GM23338 (cell line): ENCODE data around the gene MEST. TPM values are rescaled to one million over a fixed set of nuclear protein-coding genes. Genes with fewer than 3 reads are reported as not detected.

Experiments used
- ATAC-seq: fragments of 200-7000 bp; cut with Tn5 transposase; 3 replicates; pipeline ENCODE4 v1.9.1; 2020
- DNase-seq: peaks from one replicate; pipeline ENCODE4 v3.0.0-alpha.2; 2015; ENCODE audit warnings: low spot score
- H2AFZ ChIP-seq: fragments of 200-600 bp; sonication (generic); 2 replicates; pipeline ENCODE4 v1.8.0; 2016; ENCODE audit warnings: antibody characterized with exemption, mild to moderate bottlenecking, moderate library complexity
- H3F3A ChIP-seq: fragments of 200-600 bp; sonication (generic); replicated peaks from 2 replicates; pipeline ENCODE4 v1.8.0; 2017; ENCODE audit warnings: antibody characterized with exemption, mixed run types, low read depth
- H3K27ac ChIP-seq: fragments of 200-600 bp; sonication (generic); 2 replicates; pipeline ENCODE4 v1.6.1; 2016; ENCODE audit warnings: low read depth
- H3K27me3 ChIP-seq: fragments of 200-600 bp; sonication (generic); 2 replicates; pipeline ENCODE4 v1.8.0; 2016; ENCODE audit warnings: mild to moderate bottlenecking, mixed run types, moderate library complexity; ENCODE audit not compliant: insufficient read depth
- H3K36me3 ChIP-seq: fragments of 200-600 bp; sonication (generic); 2 replicates; pipeline ENCODE4 v1.8.0; 2016; ENCODE audit warnings: mild to moderate bottlenecking; ENCODE audit not compliant: insufficient read depth
- H3K4me1 ChIP-seq: fragments of 200-600 bp; sonication (generic); 2 replicates; pipeline ENCODE4 v1.8.0; 2016; ENCODE audit warnings: mild to moderate bottlenecking, moderate library complexity; ENCODE audit not compliant: insufficient read depth
- H3K4me2 ChIP-seq: fragments of 200-600 bp; sonication (generic); 2 replicates; pipeline ENCODE4 v1.7.1; 2017; ENCODE audit warnings: mixed run types
- H3K4me3 ChIP-seq: fragments of 200-600 bp; sonication (generic); 2 replicates; pipeline ENCODE4 v1.6.1; 2016; ENCODE audit warnings: mixed run types
- H3K79me2 ChIP-seq: fragments of 200-600 bp; sonication (generic); replicated peaks from 2 replicates; pipeline ENCODE4 v1.8.0; 2017; ENCODE audit warnings: mild to moderate bottlenecking; ENCODE audit not compliant: insufficient read depth
- H3K9me2 ChIP-seq: fragments of 200-600 bp; sonication (generic); 2 replicates; pipeline ENCODE4 v1.8.0; 2017; ENCODE audit not compliant: insufficient read depth
- H4K20me1 ChIP-seq: fragments of 200-600 bp; sonication (generic); replicated peaks from 2 replicates; pipeline ENCODE4 v1.8.0; 2017; ENCODE audit warnings: mild to moderate bottlenecking; ENCODE audit not compliant: insufficient read depth
- H3K27ac Mint-ChIP-seq: 2 replicates; pipeline ENCODE4 v1.8.0; 2020; ENCODE audit warnings: inconsistent platforms, mild to moderate bottlenecking, moderate library complexity, mixed read lengths
- H3K27me3 Mint-ChIP-seq: 3 replicates; pipeline ENCODE4 v1.8.0; 2022; ENCODE audit warnings: low read depth, mild to moderate bottlenecking, moderate library complexity, mixed read lengths, inconsistent platforms; ENCODE audit not compliant: insufficient read depth, poor library complexity
- H3K36me3 Mint-ChIP-seq: 3 replicates; pipeline ENCODE4 v1.8.0; 2021; ENCODE audit warnings: low read depth, mild to moderate bottlenecking, inconsistent platforms, moderate library complexity, mixed read lengths
- H3K4me1 Mint-ChIP-seq: 3 replicates; pipeline ENCODE4 v1.8.0; 2020; ENCODE audit warnings: mild to moderate bottlenecking, inconsistent platforms, mixed read lengths
- H3K4me3 Mint-ChIP-seq: 3 replicates; pipeline ENCODE4 v1.8.0; 2021; ENCODE audit warnings: moderate library complexity, mild to moderate bottlenecking, inconsistent platforms, mixed read lengths
- H3K9me3 Mint-ChIP-seq: 3 replicates; pipeline ENCODE4 v1.8.0; 2020; ENCODE audit warnings: moderate library complexity, mild to moderate bottlenecking, inconsistent platforms, mixed read lengths
- microRNA counts: library from miRNA; unstranded; fragments of <30 nt; microRNA quantifications from one replicate; lab custom pipeline; 2017
- microRNA-seq: library from miRNA; unstranded; fragments of <30 nt; microRNA quantifications from one replicate; pipeline ENCODE4, GENCODE V29; 2017
- polyA plus RNA-seq: library from polyadenylated mRNA; unstranded; fragments of >200 nt; fragmentation: Nextera tagmentation; extraction: Ambion mirVana; gene quantifications from 2 replicates; pipeline ENCODE4 v1.2.1, GENCODE V29; 2016
- small RNA-seq: library from RNA; depleted of rRNA; stranded (forward); fragments of <200 nt; gene quantifications from one replicate; pipeline ENCODE3, GENCODE V24; 2014; ENCODE audit warnings: low replicate concordance
- total RNA-seq: library from RNA; depleted of rRNA; stranded (reverse); fragments of >200 nt; shearing (Covaris generic); gene quantifications from 2 replicates; pipeline ENCODE4 v1.2.3, GENCODE V29; 2014; rRNA removed
- TF ChIP-seq, protein P1 (sequence below): fragments of 250-450 bp; sonication (Bioruptor Pico); IDR thresholded peaks from 2 replicates; pipeline ENCODE4 v1.5.0; 2020; ENCODE audit warnings: mild to moderate bottlenecking, moderate library complexity

Gene MEST
- total and polyA plus RNA-seq, 2 experiments from 2014 or later, result 167 to 229 TPM

DNA sequence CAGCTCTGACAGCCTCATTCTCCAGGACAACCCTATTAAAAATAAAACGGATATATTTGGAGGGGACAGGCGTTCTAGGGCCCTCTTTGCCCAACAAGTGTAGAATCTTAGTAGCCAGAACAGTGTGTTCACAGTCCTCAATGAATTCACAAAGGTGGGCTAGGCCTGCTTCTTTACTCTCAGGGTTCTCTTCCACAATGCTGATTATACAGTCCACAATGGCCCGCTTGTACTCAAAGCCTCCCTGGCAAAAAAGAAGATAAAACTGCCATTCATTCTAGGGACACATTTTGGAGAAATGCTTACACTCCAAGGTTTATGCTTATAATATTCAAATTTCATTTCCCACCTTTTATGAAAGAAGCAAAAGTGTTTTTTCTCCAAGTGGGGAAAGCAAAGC is 62.6 kb downstream of the MEST start:
- H3K9me3 Mint-ChIP-seq, result no peaks in the 10 kb centered on the region
- Histone ChIP-seq H3K9me2 (no peaks in the 10 kb centered on the region), H3K27me3 (no peaks in the 10 kb centered on the region), H3K79me2 (no peaks in the 10 kb centered on the region), H4K20me1 (no peaks in the 10 kb centered on the region), H3K4me1 (no peaks in the 10 kb centered on the region), H2AFZ (no peak overlapping the region), H3K4me2 (no peak overlapping the region), H3K27ac (no peak overlapping the region), H3K4me3 (no peak overlapping the region), H3K36me3 (no peaks in the 10 kb centered on the region; the same call in 1 of the 2 replicates), H3F3A (no peaks in the 10 kb centered on the region)
- H3K27ac Mint-ChIP-seq, result no peak overlapping the region
- H3K27me3 Mint-ChIP-seq, result peaks cover 3% of the 10 kb centered on the region
- TF ChIP-seq, protein P1, sequence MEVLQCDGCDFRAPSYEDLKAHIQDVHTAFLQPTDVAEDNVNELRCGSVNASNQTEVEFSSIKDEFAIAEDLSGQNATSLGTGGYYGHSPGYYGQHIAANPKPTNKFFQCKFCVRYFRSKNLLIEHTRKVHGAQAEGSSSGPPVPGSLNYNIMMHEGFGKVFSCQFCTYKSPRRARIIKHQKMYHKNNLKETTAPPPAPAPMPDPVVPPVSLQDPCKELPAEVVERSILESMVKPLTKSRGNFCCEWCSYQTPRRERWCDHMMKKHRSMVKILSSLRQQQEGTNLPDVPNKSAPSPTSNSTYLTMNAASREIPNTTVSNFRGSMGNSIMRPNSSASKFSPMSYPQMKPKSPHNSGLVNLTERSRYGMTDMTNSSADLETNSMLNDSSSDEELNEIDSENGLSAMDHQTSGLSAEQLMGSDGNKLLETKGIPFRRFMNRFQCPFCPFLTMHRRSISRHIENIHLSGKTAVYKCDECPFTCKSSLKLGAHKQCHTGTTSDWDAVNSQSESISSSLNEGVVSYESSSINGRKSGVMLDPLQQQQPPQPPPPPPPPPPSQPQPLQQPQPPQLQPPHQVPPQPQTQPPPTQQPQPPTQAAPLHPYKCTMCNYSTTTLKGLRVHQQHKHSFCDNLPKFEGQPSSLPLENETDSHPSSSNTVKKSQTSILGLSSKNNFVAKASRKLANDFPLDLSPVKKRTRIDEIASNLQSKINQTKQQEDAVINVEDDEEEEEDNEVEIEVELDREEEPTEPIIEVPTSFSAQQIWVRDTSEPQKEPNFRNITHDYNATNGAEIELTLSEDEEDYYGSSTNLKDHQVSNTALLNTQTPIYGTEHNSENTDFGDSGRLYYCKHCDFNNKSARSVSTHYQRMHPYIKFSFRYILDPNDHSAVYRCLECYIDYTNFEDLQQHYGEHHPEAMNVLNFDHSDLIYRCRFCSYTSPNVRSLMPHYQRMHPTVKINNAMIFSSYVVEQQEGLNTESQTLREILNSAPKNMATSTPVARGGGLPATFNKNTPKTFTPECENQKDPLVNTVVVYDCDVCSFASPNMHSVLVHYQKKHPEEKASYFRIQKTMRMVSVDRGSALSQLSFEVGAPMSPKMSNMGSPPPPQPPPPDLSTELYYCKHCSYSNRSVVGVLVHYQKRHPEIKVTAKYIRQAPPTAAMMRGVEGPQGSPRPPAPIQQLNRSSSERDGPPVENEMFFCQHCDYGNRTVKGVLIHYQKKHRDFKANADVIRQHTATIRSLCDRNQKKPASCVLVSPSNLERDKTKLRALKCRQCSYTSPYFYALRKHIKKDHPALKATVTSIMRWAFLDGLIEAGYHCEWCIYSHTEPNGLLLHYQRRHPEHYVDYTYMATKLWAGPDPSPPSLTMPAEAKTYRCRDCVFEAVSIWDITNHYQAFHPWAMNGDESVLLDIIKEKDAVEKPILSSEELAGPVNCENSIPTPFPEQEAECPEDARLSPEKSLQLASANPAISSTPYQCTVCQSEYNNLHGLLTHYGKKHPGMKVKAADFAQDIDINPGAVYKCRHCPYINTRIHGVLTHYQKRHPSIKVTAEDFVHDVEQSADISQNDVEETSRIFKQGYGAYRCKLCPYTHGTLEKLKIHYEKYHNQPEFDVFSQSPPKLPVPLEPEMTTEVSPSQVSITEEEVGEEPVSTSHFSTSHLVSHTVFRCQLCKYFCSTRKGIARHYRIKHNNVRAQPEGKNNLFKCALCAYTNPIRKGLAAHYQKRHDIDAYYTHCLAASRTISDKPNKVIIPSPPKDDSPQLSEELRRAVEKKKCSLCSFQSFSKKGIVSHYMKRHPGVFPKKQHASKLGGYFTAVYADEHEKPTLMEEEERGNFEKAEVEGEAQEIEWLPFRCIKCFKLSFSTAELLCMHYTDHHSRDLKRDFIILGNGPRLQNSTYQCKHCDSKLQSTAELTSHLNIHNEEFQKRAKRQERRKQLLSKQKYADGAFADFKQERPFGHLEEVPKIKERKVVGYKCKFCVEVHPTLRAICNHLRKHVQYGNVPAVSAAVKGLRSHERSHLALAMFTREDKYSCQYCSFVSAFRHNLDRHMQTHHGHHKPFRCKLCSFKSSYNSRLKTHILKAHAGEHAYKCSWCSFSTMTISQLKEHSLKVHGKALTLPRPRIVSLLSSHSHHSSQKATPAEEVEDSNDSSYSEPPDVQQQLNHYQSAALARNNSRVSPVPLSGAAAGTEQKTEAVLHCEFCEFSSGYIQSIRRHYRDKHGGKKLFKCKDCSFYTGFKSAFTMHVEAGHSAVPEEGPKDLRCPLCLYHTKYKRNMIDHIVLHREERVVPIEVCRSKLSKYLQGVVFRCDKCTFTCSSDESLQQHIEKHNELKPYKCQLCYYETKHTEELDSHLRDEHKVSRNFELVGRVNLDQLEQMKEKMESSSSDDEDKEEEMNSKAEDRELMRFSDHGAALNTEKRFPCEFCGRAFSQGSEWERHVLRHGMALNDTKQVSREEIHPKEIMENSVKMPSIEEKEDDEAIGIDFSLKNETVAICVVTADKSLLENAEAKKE (CRISPR knock-in tag), result no peak
- H3K4me1 Mint-ChIP-seq, result no peaks in the 10 kb centered on the region
- DNase-seq, result no peak
- peaks cover 7% of the 10 kb centered on the region; the same call in 2 of the 3 replicates for H3K36me3 Mint-ChIP-seq
- H3K4me3 Mint-ChIP-seq, result no peak overlapping the region
- ATAC-seq, result no peak

MicroRNAs within 50 kb of the gene (microRNA counts, 767-probe panel; counts per million panel counts)
- microRNA hsa-miR-335-5p (lab: Ali Mortazavi, UCI), result 5,863 counts per million, percentile 26 among the panel's probes with 10 or more counts

Small RNA genes lying within 50 kb of the gene (microRNA-seq; reads per million reads assigned to microRNA genes)
- 961 reads per million, percentile 92 among the genes with 10 or more reads in this experiment for gene MIR335

Small RNA genes lying within 50 kb of the gene (small RNA-seq; reads per million reads assigned to genes)
- gene MIR335, result not detected
- gene RF02148, result not detected
- not detected for gene RF02149
- not detected for gene RF02150

Other genes starting within 250 kb of the MEST start
- not detected in 2 replicates for gene CPA2, start 225.2 kb upstream of the MEST start, total RNA-seq
- gene CPA2, start 225.2 kb upstream of the MEST start, polyA plus RNA-seq, result not detected in 2 replicates
- gene CPA4, start 198.9 kb upstream of the MEST start, total RNA-seq, result not detected in 2 replicates
- gene CPA4, start 198.9 kb upstream of the MEST start, polyA plus RNA-seq, result not detected in 2 replicates
- not detected in 2 replicates for gene CPA5, start 147.3 kb upstream of the MEST start, total RNA-seq
- not detected in 2 replicates for gene CPA5, start 147.3 kb upstream of the MEST start, polyA plus RNA-seq
- not detected in 2 replicates for gene CPA1, start 111.6 kb upstream of the MEST start, total RNA-seq
- gene CPA1, start 111.6 kb upstream of the MEST start, polyA plus RNA-seq, result not detected in 2 replicates
- gene CEP41, start 51.1 kb upstream of the MEST start, total RNA-seq, result 11.5 and 17.4 TPM in 2 replicates
- 25.0 and 26.2 TPM in 2 replicates for gene CEP41, start 51.1 kb upstream of the MEST start, polyA plus RNA-seq
- 66.3 and 72.4 TPM in 2 replicates for gene COPG2, start 176.7 kb downstream of the MEST start, total RNA-seq
- gene COPG2, start 176.7 kb downstream of the MEST start, polyA plus RNA-seq, result 4.9 and 5.1 TPM in 2 replicates
- not detected in 2 replicates for gene TSGA13, start 194.5 kb downstream of the MEST start, total RNA-seq
- gene TSGA13, start 194.5 kb downstream of the MEST start, polyA plus RNA-seq, result not detected in 2 replicates
- not detected in 2 replicates for gene KLF14, start 242.1 kb downstream of the MEST start, total RNA-seq
- gene KLF14, start 242.1 kb downstream of the MEST start, polyA plus RNA-seq, result not detected in 2 replicates